Left cardiac atrium (tissue), 2 donors: ENCODE results near the gene SLC6A20. TPM values are rescaled to one million over a fixed set of nuclear protein-coding genes. Genes with fewer than 3 reads are reported as not detected.

Experiments
- total RNA-seq, 2 donors: library from RNA; stranded (reverse); fragmentation: NEBNext Ultra II Directional; extraction: Animal tissue kit (Norgen Biotek cat#: 25700); gene quantifications; one replicate each; pipeline ENCODE4 v1.2.1, GENCODE V29; 2021
- donor health status: DM: no; HTN: yes; CAD: no; lungs with severe emphysema.
- donor health status: DM: yes; HTN: yes; CAD: no.

The SLC6A20 gene
- total RNA-seq, 2 donors from 2014 or later, result 0.18 TPM; not detected in 1

Other genes with a start within 250 kb of the SLC6A20 start
- gene LIMD1, start 201.8 kb downstream of the SLC6A20 start, total RNA-seq, result 10 to 100 TPM; 20.5 to 22.8 TPM
- 10 to 100 TPM; 26.9 to 32.1 TPM for gene SACM1L, start 107.1 kb downstream of the SLC6A20 start, total RNA-seq
- 1 to 10 TPM; 8.6 to 9.1 TPM for gene LZTFL1, start 45.6 kb upstream of the SLC6A20 start, total RNA-seq
- gene CCR9, start 90.0 kb upstream of the SLC6A20 start, total RNA-seq, result not detected
- 1 to 10 TPM in 1 of 2 donors, under 1 TPM in 1; 0.39 to 2.6 TPM for gene CXCR6, start 146.9 kb upstream of the SLC6A20 start, total RNA-seq
- gene FYCO1, start 199.3 kb upstream of the SLC6A20 start, total RNA-seq, result 10 to 100 TPM; 64.4 to 91.9 TPM
- under 1 TPM; 0.08 to 0.09 TPM for gene XCR1, start 230.9 kb upstream of the SLC6A20 start, total RNA-seq